T-cell (primary cell): ENCODE data around the gene NEFH. TPM values are rescaled to one million over a fixed set of nuclear protein-coding genes. Genes with fewer than 3 reads are reported as not detected.

Source experiments
- ATAC-seq, 4 experiments: fragments of 200-7000 bp in 3 of 4; fragments of 150-1000 bp in 1 of 4; cut with Tn5 transposase; replicated peaks in 1 of 4; 1 replicate in 3 of 4; 2 replicates in 1 of 4; pipeline ENCODE4 v1.10.0; 2021; ENCODE audit warnings: moderate library complexity in 3 of 4, mild to moderate bottlenecking in 2 of 4, moderate number of reproducible peaks in 1 of 4
- CTCF ChIA-PET, 2 donors: fragments of 300-600 bp; sonication (Branson Sonifier 250); formaldehyde crosslinking; loops; one replicate each; lab custom pipeline; 2022; ENCODE audit warnings: antibody characterized with exemption in 2 of 2; lab: Charles Lee
- POLR2A ChIA-PET, 2 donors: fragments of 300-600 bp; sonication (Branson Sonifier 250); formaldehyde crosslinking; loops; one replicate each; lab custom pipeline; 2022; ENCODE audit warnings: antibody characterized with exemption in 2 of 2; lab: Charles Lee
- DNase-seq, 35 experiments: peaks; one replicate each; pipeline versions ENCODE4 v3.0.0 to v3.0.0-alpha.2; 2013 to 2023
- H3K27ac ChIP-seq: one replicate; pipeline ENCODE4 v1.5.1; 2013; ENCODE audit warnings: low read length
- H3K27me3 ChIP-seq, 2 experiments: replicated peaks in 1 of 2; 1 replicate in 1 of 2; 2 replicates in 1 of 2; pipeline versions ENCODE4 v1.6.1 to v1.7.0; 2013; ENCODE audit warnings: low read length in 1 of 2, mixed read lengths in 1 of 2; ENCODE audit not compliant: control insufficient read depth in 2 of 2, insufficient read depth in 2 of 2; ENCODE audit errors: extremely low read depth in 1 of 2
- H3K36me3 ChIP-seq, 2 donors: 1 replicate in 1 of 2; 2 replicates in 1 of 2; pipeline versions ENCODE4 v1.6.1 to v1.7.0; 2013; ENCODE audit warnings: low read length in 1 of 2; ENCODE audit not compliant: control insufficient read depth in 2 of 2, insufficient read depth in 1 of 2; ENCODE audit errors: extremely low read depth in 1 of 2
- H3K4me1 ChIP-seq, 2 experiments: 1 replicate in 1 of 2; 2 replicates in 1 of 2; pipeline versions ENCODE4 v1.6.1 to v1.7.0; 2013; ENCODE audit warnings: low read length in 2 of 2, mixed read lengths in 1 of 2; ENCODE audit not compliant: insufficient read depth in 2 of 2, control insufficient read depth in 1 of 2; ENCODE audit errors: extremely low read depth in 1 of 2
- H3K4me3 ChIP-seq, 2 donors: 1 replicate in 1 of 2; 2 replicates in 1 of 2; pipeline versions ENCODE4 v1.5.1 to v1.7.0; 2013; ENCODE audit warnings: mild to moderate bottlenecking in 2 of 2, low read length in 1 of 2, moderate library complexity in 1 of 2; ENCODE audit not compliant: control insufficient read depth in 1 of 2; ENCODE audit errors: extremely low read depth in 1 of 2
- H3K9me3 ChIP-seq: 2 replicates; pipeline ENCODE4 v1.7.0; 2013
- H3K27ac Mint-ChIP-seq, 2 donors: one replicate each; pipeline ENCODE4 v1.8.0; 2020 to 2021; ENCODE audit warnings: mild to moderate bottlenecking in 2 of 2, mixed read lengths in 2 of 2
- H3K27me3 Mint-ChIP-seq, 2 donors: one replicate each; pipeline ENCODE4 v1.8.0; 2021 to 2022; ENCODE audit warnings: mixed read lengths in 2 of 2
- H3K36me3 Mint-ChIP-seq: one replicate; pipeline ENCODE4 v1.8.0; 2021; ENCODE audit warnings: mixed read lengths
- H3K4me1 Mint-ChIP-seq, 3 donors: one replicate each; pipeline ENCODE4 v1.8.0; 2020 to 2022; ENCODE audit warnings: mixed read lengths in 3 of 3, mild to moderate bottlenecking in 1 of 3
- H3K4me3 Mint-ChIP-seq, 3 donors: one replicate each; pipeline ENCODE4 v1.8.0; 2020 to 2022; ENCODE audit warnings: mild to moderate bottlenecking in 3 of 3, mixed read lengths in 3 of 3, moderate library complexity in 3 of 3
- H3K9me3 Mint-ChIP-seq, 3 donors: one replicate each; pipeline ENCODE4 v1.8.0; 2020 to 2022; ENCODE audit warnings: mixed read lengths in 3 of 3
- WGBS: methylation state at CpG from one replicate; pipeline ENCODE4 v1.1.5; 2013; ENCODE audit warnings: missing lambda C conversion rate; ENCODE audit not compliant: insufficient coverage; 5-methylcytosine and 5-hydroxymethylcytosine counted together
- total RNA-seq, 35 experiments: library from RNA in 6 of 35; stranded (reverse) in 6 of 35; fragments of 120-200 nt in 1 of 35; gene quantifications; one replicate each; pipeline versions ENCODE4 v1.2.1 to v1.2.4 and lab custom pipeline; 2013 to 2026

The NEFH gene
- total RNA-seq, 5 donors from 2014 or later (not counting 1 experiment from before 2014, with no cell fraction given) = 0.47 to 0.86 (median 0.73) TPM

DNA sequence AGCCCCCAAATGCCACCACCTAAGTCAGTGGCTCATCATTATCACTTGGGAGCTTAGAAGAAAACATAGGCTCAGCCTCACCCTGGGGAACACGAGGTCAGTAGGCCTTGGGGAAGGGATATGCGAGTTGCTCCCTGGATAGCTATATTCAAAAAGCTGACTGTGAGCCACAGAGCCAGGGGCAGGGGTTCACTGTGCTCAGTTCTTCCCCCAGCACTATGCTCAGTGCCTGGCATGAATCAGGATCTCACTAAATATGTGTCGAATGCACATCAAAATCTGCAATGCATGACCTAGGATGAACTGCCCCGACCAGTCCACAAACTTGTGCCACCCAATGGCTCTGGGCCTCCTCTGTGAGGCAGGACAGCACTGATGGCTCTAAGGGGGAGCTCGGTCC lies 38.4 kb downstream of the NEFH start:
- peaks cover 24 to 75% of the 10 kb centered on the region in 2 donors for H3K36me3 ChIP-seq
- no peaks in the 10 kb centered on the region for H3K4me1 ChIP-seq
- H3K9me3 Mint-ChIP-seq = no peaks in the 10 kb centered on the region
- H3K9me3 ChIP-seq = no peaks in the 10 kb centered on the region
- no peaks in the 10 kb centered on the region for H3K27me3 ChIP-seq
- no peaks in the 10 kb centered on the region for H3K27me3 Mint-ChIP-seq
- H3K36me3 Mint-ChIP-seq = peaks cover 48% of the 10 kb centered on the region
- CTCF ChIA-PET = no interaction called here
- no peak for DNase-seq
- no peak overlapping the region for H3K4me3 Mint-ChIP-seq
- no peak overlapping the region for H3K4me3 ChIP-seq
- H3K4me1 Mint-ChIP-seq = no peaks in the 10 kb centered on the region
- WGBS = 100% methylated on average over 2 of the region's 5 CpGs
- POLR2A ChIA-PET = no interaction called here
- H3K27ac Mint-ChIP-seq = no peak overlapping the region
- ATAC-seq = no peak
- H3K27ac ChIP-seq = no peak overlapping the region

- Histone ChIP-seq H3K27ac (no peak overlapping the region), H3K4me1 (no peaks in the 10 kb centered on the region), H3K4me3 (no peak overlapping the region), H3K27me3 (no peaks in the 10 kb centered on the region), H3K36me3 (peaks cover 20 to 89% of the 10 kb centered on the region in 2 donors), H3K9me3 (no peaks in the 10 kb centered on the region)
- peaks cover 61% of the 10 kb centered on the region for H3K36me3 Mint-ChIP-seq
- H3K4me1 Mint-ChIP-seq = no peaks in the 10 kb centered on the region
- H3K27me3 Mint-ChIP-seq = no peaks in the 10 kb centered on the region
- CTCF ChIA-PET = no interaction called here
- no peak overlapping the region for H3K4me3 Mint-ChIP-seq
- ATAC-seq = no peak
- POLR2A ChIA-PET = no interaction called here
- no peak overlapping the region for H3K27ac Mint-ChIP-seq
- no peak for DNase-seq
- no CpG with 5 or more reads among the region's 1 CpG for WGBS
- no peaks in the 10 kb centered on the region for H3K9me3 Mint-ChIP-seq
Measured at GRCh38 chr22:29519996-29520395, 40.0 kb downstream of the NEFH start.

DNA sequence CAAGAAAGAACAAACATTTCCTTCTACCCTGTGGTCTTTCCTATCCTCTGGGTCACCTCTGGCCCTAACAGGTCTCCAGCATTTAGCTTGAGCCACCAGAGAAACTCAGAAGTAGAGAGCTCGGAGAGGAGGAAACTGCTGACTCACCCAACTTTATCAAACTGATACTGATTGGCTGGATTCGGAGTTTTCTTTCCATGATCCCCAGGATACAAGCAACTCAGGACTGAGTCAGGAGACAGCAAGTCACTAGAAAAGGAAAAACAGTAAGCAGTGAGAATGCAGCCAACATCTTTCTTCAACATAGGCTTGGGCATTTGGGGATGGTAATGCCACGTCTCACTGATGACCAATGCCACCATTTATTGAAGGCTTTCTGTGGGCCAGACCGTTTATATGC lies 40.8 kb downstream of the NEFH start:
- 100% methylated on average over 1 of the region's 4 CpGs for WGBS
- no peaks in the 10 kb centered on the region for H3K27me3 ChIP-seq
- no peaks in the 10 kb centered on the region for H3K4me1 ChIP-seq
- Mint-ChIP-seq H3K9me3 (no peaks in the 10 kb centered on the region), H3K27ac (no peak overlapping the region), H3K27me3 (no peaks in the 10 kb centered on the region), H3K4me1 (no peaks in the 10 kb centered on the region), H3K4me3 (no peak overlapping the region), H3K36me3 (peaks cover 61% of the 10 kb centered on the region)
- ChIA-PET CTCF (no interaction called here), POLR2A (no interaction called here)
- no peak overlapping the region for H3K4me3 ChIP-seq
- H3K27ac ChIP-seq = no peak overlapping the region
- ATAC-seq (no peak), DNase-seq (no peak)
- no peaks in the 10 kb centered on the region for H3K9me3 ChIP-seq
- H3K36me3 ChIP-seq = peaks cover 19 to 90% of the 10 kb centered on the region in 2 donors

DNA sequence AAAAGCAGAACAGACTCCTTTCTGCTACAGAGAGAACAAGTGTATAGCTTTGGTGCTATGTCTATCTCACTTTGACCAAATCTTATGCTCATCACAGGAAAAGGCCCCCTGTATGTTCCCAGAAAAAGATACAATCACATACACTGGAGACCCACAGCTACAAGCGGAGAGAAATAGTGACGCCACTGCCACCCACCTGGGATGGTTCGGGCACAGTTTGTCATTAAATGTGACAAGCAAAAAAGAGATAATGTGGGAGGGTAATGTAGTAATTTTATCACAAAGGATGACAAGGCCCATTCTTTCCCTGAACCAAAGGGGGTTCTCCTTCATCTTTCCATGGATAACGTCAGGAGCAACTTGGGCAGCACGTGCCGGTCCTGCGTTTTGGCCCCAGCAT lies 41.5 kb downstream of the NEFH start:
- Histone ChIP-seq H3K27ac (no peak overlapping the region), H3K4me3 (no peak overlapping the region), H3K9me3 (no peaks in the 10 kb centered on the region), H3K36me3 (peaks cover 19 to 87% of the 10 kb centered on the region in 2 donors), H3K27me3 (no peaks in the 10 kb centered on the region), H3K4me1 (no peaks in the 10 kb centered on the region)
- no peak for ATAC-seq
- Mint-ChIP-seq H3K4me1 (no peaks in the 10 kb centered on the region), H3K4me3 (no peak overlapping the region), H3K9me3 (no peaks in the 10 kb centered on the region), H3K27ac (no peak overlapping the region), H3K27me3 (no peaks in the 10 kb centered on the region), H3K36me3 (peaks cover 57% of the 10 kb centered on the region)
- no peak for DNase-seq
- CTCF ChIA-PET = no interaction called here
- POLR2A ChIA-PET = no interaction called here
- WGBS = 100% methylated on average over 4 of the region's 7 CpGs

DNA sequence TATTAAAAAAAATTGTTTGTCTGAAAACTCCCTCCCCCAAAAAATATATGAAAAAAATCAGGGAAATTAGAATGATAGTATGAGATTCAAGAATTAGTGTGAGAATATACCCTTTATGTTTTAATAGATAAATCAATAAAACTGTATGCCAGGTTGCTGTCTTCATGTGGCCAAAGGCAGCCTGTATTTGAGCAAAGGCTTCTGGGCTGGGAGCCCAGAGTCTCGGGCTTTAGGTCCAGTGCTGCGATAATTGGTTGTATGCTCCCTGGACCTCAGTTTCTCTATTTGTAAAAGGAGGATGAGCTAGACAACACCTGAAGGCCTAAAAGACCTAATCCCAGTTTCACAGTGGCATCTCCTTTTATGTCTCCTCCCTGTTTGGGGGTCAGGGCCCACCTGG lies 43.7 kb downstream of the NEFH start:
- no peak for ATAC-seq
- 100% methylated on average over 2 of the region's 2 CpGs for WGBS

DNA sequence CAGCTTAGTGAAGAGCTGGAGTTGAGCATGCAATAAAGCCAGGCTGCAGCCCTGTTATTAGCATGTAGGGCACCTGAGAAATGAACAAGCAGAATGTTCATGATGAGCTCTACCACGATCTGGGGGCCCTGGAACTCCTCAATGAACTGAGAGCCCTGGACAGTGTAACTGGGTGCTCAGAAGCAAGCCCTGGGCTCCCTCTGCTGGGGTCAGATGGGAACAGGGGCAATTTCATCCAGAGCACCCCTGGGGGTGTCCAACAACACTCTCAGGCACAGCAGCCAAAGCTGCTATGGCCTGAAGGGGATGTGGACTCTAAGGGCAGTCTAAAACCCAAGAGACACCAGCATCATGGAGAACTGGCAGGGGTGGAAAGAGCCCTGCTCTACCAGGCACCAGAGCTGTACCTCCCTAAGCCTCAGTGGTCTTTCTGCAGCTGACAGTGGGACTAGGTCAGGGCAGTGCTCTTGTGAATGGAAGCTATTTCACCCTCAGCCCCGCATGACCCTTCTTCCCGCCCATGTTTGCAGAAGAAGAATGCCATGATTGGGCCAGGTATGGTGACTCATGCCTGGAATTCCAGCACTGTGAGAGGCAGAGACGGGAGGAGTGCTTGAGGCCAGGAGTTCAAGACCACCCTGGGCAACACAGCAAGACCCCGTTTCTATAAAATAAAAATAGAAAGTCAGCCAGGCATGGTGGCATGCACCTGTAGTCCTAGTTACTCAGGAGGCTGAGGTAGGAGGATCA lies 44.6 kb downstream of the NEFH start:
- H3K9me3 ChIP-seq = no peaks in the 10 kb centered on the region
- Mint-ChIP-seq H3K4me1 (no peaks in the 10 kb centered on the region), H3K36me3 (peaks cover 59% of the 10 kb centered on the region), H3K4me3 (no peak overlapping the region), H3K27ac (no peak overlapping the region), H3K27me3 (no peaks in the 10 kb centered on the region), H3K9me3 (no peaks in the 10 kb centered on the region)
- no peak overlapping the region for H3K27ac ChIP-seq
- ChIA-PET POLR2A (no interaction called here), CTCF (interaction anchor here in 1 of 2 donors (0.6 kb wide), 1 partner anchor 129 kb away, joined by 5 read pairs; no protein-coding TSS in a partner anchor)
- ATAC-seq (peak in 1 of 4 experiments; percentile 37), DNase-seq (peak in 19 of 35 experiments; percentile 1 to 38 (median 9))
- no peaks in the 10 kb centered on the region for H3K27me3 ChIP-seq
- H3K36me3 ChIP-seq = peaks cover 7 to 85% of the 10 kb centered on the region in 2 donors
- H3K4me3 ChIP-seq = no peak overlapping the region
- H3K4me1 ChIP-seq = no peaks in the 10 kb centered on the region
- 98% methylated on average over 5 of the region's 5 CpGs for WGBS

More for the DNA sequence above, 43.7 kb downstream of the NEFH start:
- H3K27me3 Mint-ChIP-seq = no peaks in the 10 kb centered on the region
- no peaks in the 10 kb centered on the region for H3K4me1 Mint-ChIP-seq
- Histone ChIP-seq H3K27me3 (no peaks in the 10 kb centered on the region), H3K27ac (no peak overlapping the region), H3K36me3 (peaks cover 11 to 85% of the 10 kb centered on the region in 2 donors), H3K4me1 (no peaks in the 10 kb centered on the region), H3K9me3 (no peaks in the 10 kb centered on the region), H3K4me3 (no peak overlapping the region)
- DNase-seq = no peak
- H3K9me3 Mint-ChIP-seq = no peaks in the 10 kb centered on the region
- H3K36me3 Mint-ChIP-seq = peaks cover 64% of the 10 kb centered on the region
- no peak overlapping the region for H3K27ac Mint-ChIP-seq
- ChIA-PET POLR2A (no interaction called here), CTCF (no interaction called here)
- H3K4me3 Mint-ChIP-seq = no peak overlapping the region
